DMS 273 (cell line): ENCODE measurements around the gene SLC8B1.
"Not testable (repeated sequence)": the region's sequence is repeated elsewhere in the genome, so short reads cannot be mapped to it uniquely, and the experiment has no call there.

Experiments used
- DNase-seq: peaks from one replicate; lab custom pipeline; 2025; ENCODE audit not compliant: unreplicated experiment; lab: John Stamatoyannopoulos, UW

The SLC8B1 gene

GRCh38 chr12:113358381-113359132 is 23.6 kb upstream of the SLC8B1 start, which contains the start of gene PLBD2:
PLBD2 (plus strand) TSS chr12:113358587; CDS start chr12:113358601, 14 bp downstream.
- DNase-seq, result peak; percentile 94

GRCh38 chr12:113354192-113354591 is 19.3 kb upstream of the SLC8B1 start:
- DNase-seq, result not testable (repeated sequence)

GRCh38 chr12:113351089-113351488 is 16.2 kb upstream of the SLC8B1 start:
- DNase-seq, result no peak

- no peak for DNase-seq
Measured at GRCh38 chr12:113348849-113349536, 14.1 kb upstream of the SLC8B1 start.

- DNase-seq, result no peak
Measured at GRCh38 chr12:113347892-113348291, 13.0 kb upstream of the SLC8B1 start.

GRCh38 chr12:113347107-113347506 is 12.2 kb upstream of the SLC8B1 start:
- no peak for DNase-seq

GRCh38 chr12:113346353-113346752 is 11.4 kb upstream of the SLC8B1 start:
- DNase-seq, result no peak

- DNase-seq, result no peak
Measured at GRCh38 chr12:113345318-113345717, 10.4 kb upstream of the SLC8B1 start.

- DNase-seq, result no peak
Measured at GRCh38 chr12:113341535-113341934, 6.6 kb upstream of the SLC8B1 start.

GRCh38 chr12:113340061-113340460 is 5.2 kb upstream of the SLC8B1 start:
- peak; percentile 8 for DNase-seq

- no peak for DNase-seq
Measured at GRCh38 chr12:113339540-113339939, 4.6 kb upstream of the SLC8B1 start.

- DNase-seq, result no peak
Measured at GRCh38 chr12:113333877-113334785, 778 bp downstream of the SLC8B1 start.

- no peak for DNase-seq
Measured at GRCh38 chr12:113333418-113333750, 1.5 kb downstream of the SLC8B1 start.

GRCh38 chr12:113332688-113333417 is 2.1 kb downstream of the SLC8B1 start:
- peak; percentile 34 for DNase-seq

- DNase-seq, result no peak
Measured at GRCh38 chr12:113330505-113330904, 4.4 kb downstream of the SLC8B1 start.

- no peak for DNase-seq
Measured at GRCh38 chr12:113329791-113330417, 5.0 kb downstream of the SLC8B1 start.

GRCh38 chr12:113329022-113329790 is 5.7 kb downstream of the SLC8B1 start:
- DNase-seq, result no peak

- DNase-seq, result no peak
Measured at GRCh38 chr12:113328368-113328889, 6.5 kb downstream of the SLC8B1 start.

- DNase-seq, result peak; percentile 33
Measured at GRCh38 chr12:113326775-113327395, 8.0 kb downstream of the SLC8B1 start.
